Keratinocyte (primary cell): Measurements from ENCODE around the gene PPFIA1. TPM values are rescaled to one million over a fixed set of nuclear protein-coding genes. Genes with fewer than 3 reads are reported as not detected.

Source experiments
- DNase-seq: peaks from one replicate; pipeline ENCODE4 v3.0.0-alpha.2; 2011; ENCODE audit warnings: low read depth, missing footprints, low spot score
- FAIRE-seq: peaks from 2 replicates; lab custom pipeline; 2011; peaks lifted over from hg19 to GRCh38; lab: Jason Lieb, UNC
- H2AFZ ChIP-seq: 2 replicates; pipeline ENCODE4 v1.6.0; 2012; ENCODE audit warnings: low read length, control low read depth, inconsistent platforms; ENCODE audit not compliant: control insufficient read depth
- H3K27ac ChIP-seq: 2 replicates; pipeline ENCODE4 v1.5.1; 2011; ENCODE audit warnings: low read length; ENCODE audit not compliant: control insufficient read depth, insufficient read depth
- H3K27me3 ChIP-seq: 3 replicates; pipeline ENCODE4 v1.6.0; 2011; ENCODE audit warnings: low read length; ENCODE audit not compliant: control insufficient read depth, insufficient read depth; ENCODE audit errors: extremely low read depth
- H3K36me3 ChIP-seq, 2 experiments: 2 replicates in 1 of 2; 3 replicates in 1 of 2; pipeline ENCODE4 v1.5.1; 2011; ENCODE audit warnings: low read length in 2 of 2, mild to moderate bottlenecking in 1 of 2; ENCODE audit not compliant: control insufficient read depth in 2 of 2, insufficient read depth in 2 of 2; ENCODE audit errors: extremely low read depth in 1 of 2
- H3K4me1 ChIP-seq: 3 replicates; pipeline ENCODE4 v1.5.1; 2011; ENCODE audit warnings: low read length; ENCODE audit not compliant: control insufficient read depth, insufficient read depth; ENCODE audit errors: extremely low read depth
- H3K4me2 ChIP-seq: 3 replicates; pipeline ENCODE4 v1.6.0; 2011; ENCODE audit warnings: low read depth, low read length; ENCODE audit not compliant: control insufficient read depth, insufficient read depth; ENCODE audit errors: extremely low read depth
- H3K4me3 ChIP-seq, 3 experiments: fragments of 200-600 bp in 1 of 3; sonication (generic) in 1 of 3; 2 replicates in 2 of 3; 3 replicates in 1 of 3; pipeline ENCODE4 v1.5.1; 2011 to 2016; ENCODE audit warnings: low read length in 3 of 3, mild to moderate bottlenecking in 3 of 3, control low read depth in 2 of 3, inconsistent platforms in 1 of 3, low read depth in 1 of 3, mixed read lengths in 1 of 3, mixed run types in 1 of 3, moderate library complexity in 1 of 3; ENCODE audit not compliant: control insufficient read depth in 2 of 3, insufficient read depth in 2 of 3; ENCODE audit errors: extremely low read depth in 1 of 3
- H3K79me2 ChIP-seq: 2 replicates; pipeline ENCODE4 v1.6.0; 2012; ENCODE audit warnings: low read length; ENCODE audit not compliant: control insufficient read depth, insufficient read depth
- H3K9ac ChIP-seq: 3 replicates; pipeline ENCODE4 v1.6.0; 2011; ENCODE audit warnings: low read length; ENCODE audit not compliant: control insufficient read depth, insufficient read depth; ENCODE audit errors: extremely low read depth
- H3K9me1 ChIP-seq: 3 replicates; pipeline ENCODE4 v1.6.0; 2011; ENCODE audit warnings: low read length; ENCODE audit not compliant: control insufficient read depth, insufficient read depth; ENCODE audit errors: extremely low read depth
- H3K9me3 ChIP-seq: 2 replicates; pipeline ENCODE4 v1.5.1; 2012; ENCODE audit warnings: low read depth, low read length; ENCODE audit not compliant: control insufficient read depth
- H4K20me1 ChIP-seq: 3 replicates; pipeline ENCODE4 v1.6.0; 2011; ENCODE audit warnings: low read length; ENCODE audit not compliant: control insufficient read depth, insufficient read depth; ENCODE audit errors: extremely low read depth
- EZH2 ChIP-seq: IDR thresholded peaks from one replicate; pipeline ENCODE4 v1.6.1; 2012; ENCODE audit warnings: inconsistent platforms, mild to moderate bottlenecking, low read length, moderate library complexity
- dilution Hi-C: fragments of 300-500 bp; cut with MboI; formaldehyde crosslinking; loops from one replicate; pipeline ENCODE4 v1.7.0; 2020; ENCODE audit warnings: low sequenced_read_pairs; ENCODE audit not compliant: extremely low pct_ligation_motif_present
- polyA plus RNA-seq, 5 experiments: library from polyadenylated mRNA; depleted of rRNA in 3 of 5; stranded (reverse) in 3 of 5; stranded (forward) in 1 of 5; unstranded in 1 of 5; fragments of >200 nt; gene quantifications; 1 replicate in 1 of 5; 2 replicates in 3 of 5; 3 replicates in 1 of 5; pipeline versions ENCODE4 v1.2.1 to v1.2.3, GENCODE V29; 2011 to 2012; ENCODE audit warnings: missing spikeins in 2 of 5, low read depth in 1 of 5, low replicate concordance in 1 of 5
- TF ChIP-seq, protein P1 (sequence below), 3 experiments: IDR thresholded peaks in 1 of 3; conservative IDR thresholded peaks in 1 of 3; optimal IDR thresholded peaks in 1 of 3; 2 replicates in 2 of 3; 3 replicates in 1 of 3; pipeline versions ENCODE3 to v1.5.1; 2011; ENCODE audit warnings: low read length in 3 of 3, mild to moderate bottlenecking in 3 of 3, moderate library complexity in 2 of 3, control low read depth in 1 of 3, inconsistent platforms in 1 of 3; ENCODE audit not compliant: insufficient read depth in 2 of 3; ENCODE audit errors: extremely low read depth in 1 of 3

The PPFIA1 gene
- polyA plus RNA-seq, 1 donor (not counting 4 experiments of a cell fraction or from before 2014, with no cell fraction given) = 27.6 TPM

DNA sequence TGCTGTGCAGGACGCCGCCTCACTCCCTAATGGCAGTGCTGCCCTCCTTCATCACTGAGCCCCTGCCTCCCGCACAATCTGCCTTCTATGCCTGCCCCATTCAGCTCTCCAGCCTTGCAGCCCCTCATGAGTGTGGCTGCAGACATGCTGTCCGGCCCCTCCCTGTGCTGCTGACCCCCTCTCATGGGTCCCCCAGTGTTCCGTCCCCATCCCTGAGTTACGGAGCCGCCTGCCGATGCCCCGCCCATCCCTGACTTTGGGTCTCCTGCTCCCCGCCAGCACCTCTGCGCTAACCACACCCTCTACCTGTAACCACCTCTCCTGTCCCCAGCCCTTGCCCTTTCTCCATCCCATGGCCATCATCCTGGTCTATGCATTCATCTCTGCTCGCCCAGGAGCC lies 161.1 kb downstream of the PPFIA1 start:
- H4K20me1 ChIP-seq = peaks cover 6% of the 10 kb centered on the region
- dilution Hi-C loops = no loop called here
- no peak overlapping the region for H2AFZ ChIP-seq

DNA sequence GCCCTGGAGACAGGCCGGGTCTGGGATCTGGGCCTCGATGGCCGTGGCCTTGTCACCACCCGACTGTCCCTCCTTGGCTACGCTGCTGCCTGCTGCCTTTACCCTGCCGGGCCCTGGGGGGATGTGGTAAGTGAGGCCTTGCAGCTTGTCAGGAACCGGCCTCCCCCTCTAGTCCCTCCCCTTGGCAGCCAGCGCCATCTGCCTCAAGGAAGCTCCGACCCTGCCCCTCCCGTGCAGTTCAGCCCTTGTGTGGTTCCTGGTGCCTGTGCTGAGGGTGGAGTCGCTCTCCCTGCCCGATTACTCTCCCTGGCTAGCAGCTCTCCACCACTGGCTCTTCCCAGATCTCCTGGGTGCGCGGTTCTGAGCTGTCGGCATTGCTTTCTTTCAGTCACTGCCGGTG lies 161.6 kb downstream of the PPFIA1 start:
- peaks cover 58 to 59% of the 10 kb centered on the region in 2 experiments for H3K36me3 ChIP-seq
- H3K27me3 ChIP-seq = no peaks in the 10 kb centered on the region
- no peaks in the 10 kb centered on the region for H3K9me3 ChIP-seq
- FAIRE-seq (no peak), DNase-seq (no peak)
- dilution Hi-C loops = no loop called here
- H3K4me1 ChIP-seq = no peaks in the 10 kb centered on the region
- peaks cover 6% of the 10 kb centered on the region for H4K20me1 ChIP-seq
- TF ChIP-seq, protein P1, sequence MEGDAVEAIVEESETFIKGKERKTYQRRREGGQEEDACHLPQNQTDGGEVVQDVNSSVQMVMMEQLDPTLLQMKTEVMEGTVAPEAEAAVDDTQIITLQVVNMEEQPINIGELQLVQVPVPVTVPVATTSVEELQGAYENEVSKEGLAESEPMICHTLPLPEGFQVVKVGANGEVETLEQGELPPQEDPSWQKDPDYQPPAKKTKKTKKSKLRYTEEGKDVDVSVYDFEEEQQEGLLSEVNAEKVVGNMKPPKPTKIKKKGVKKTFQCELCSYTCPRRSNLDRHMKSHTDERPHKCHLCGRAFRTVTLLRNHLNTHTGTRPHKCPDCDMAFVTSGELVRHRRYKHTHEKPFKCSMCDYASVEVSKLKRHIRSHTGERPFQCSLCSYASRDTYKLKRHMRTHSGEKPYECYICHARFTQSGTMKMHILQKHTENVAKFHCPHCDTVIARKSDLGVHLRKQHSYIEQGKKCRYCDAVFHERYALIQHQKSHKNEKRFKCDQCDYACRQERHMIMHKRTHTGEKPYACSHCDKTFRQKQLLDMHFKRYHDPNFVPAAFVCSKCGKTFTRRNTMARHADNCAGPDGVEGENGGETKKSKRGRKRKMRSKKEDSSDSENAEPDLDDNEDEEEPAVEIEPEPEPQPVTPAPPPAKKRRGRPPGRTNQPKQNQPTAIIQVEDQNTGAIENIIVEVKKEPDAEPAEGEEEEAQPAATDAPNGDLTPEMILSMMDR (optimal IDR thresholded peaks at IDR 0.05 in 1 of 3, IDR thresholded peaks at IDR 0.05 in 1 of 3, conservative IDR thresholded peaks at IDR 0.05 in 1 of 3; ENCODE audit: extremely low read depth in 1 of 3, insufficient read depth in 2 of 3, low read length in 3 of 3) = no peak
- TF ChIP-seq EZH2 = no peak
- H3K4me3 ChIP-seq = no peak overlapping the region
- no peak overlapping the region for H2AFZ ChIP-seq
- no peaks in the 10 kb centered on the region for H3K9me1 ChIP-seq
- no peak overlapping the region for H3K27ac ChIP-seq
- H3K9ac ChIP-seq = no peak overlapping the region
- H3K79me2 ChIP-seq = peaks cover 3% of the 10 kb centered on the region
- H3K4me2 ChIP-seq = no peak overlapping the region

More for the DNA sequence above, 161.1 kb downstream of the PPFIA1 start:
- DNase-seq (no peak), FAIRE-seq (no peak)
- Histone ChIP-seq H3K27ac (no peak overlapping the region), H3K36me3 (peaks cover 54 to 56% of the 10 kb centered on the region in 2 experiments), H3K9me1 (no peaks in the 10 kb centered on the region), H3K4me2 (no peak overlapping the region), H3K9me3 (no peaks in the 10 kb centered on the region), H3K4me1 (no peaks in the 10 kb centered on the region), H3K4me3 (no peak overlapping the region), H3K79me2 (peaks cover 3% of the 10 kb centered on the region), H3K27me3 (no peaks in the 10 kb centered on the region), H3K9ac (no peak overlapping the region)
- no peak for TF ChIP-seq EZH2
- TF ChIP-seq, protein P1 (optimal IDR thresholded peaks at IDR 0.05 in 1 of 3, IDR thresholded peaks at IDR 0.05 in 1 of 3, conservative IDR thresholded peaks at IDR 0.05 in 1 of 3; ENCODE audit: extremely low read depth in 1 of 3, insufficient read depth in 2 of 3, low read length in 3 of 3) = no peak
